WTC11 (cell line): Measurements from ENCODE around the gene TSEN2. TPM values are rescaled to one million over a fixed set of nuclear protein-coding genes. Genes with fewer than 3 reads are reported as not detected.

Experiments used
- ATAC-seq: fragments of 200-7000 bp; cut with Tn5 transposase; 2 replicates; pipeline ENCODE4 v1.10.0; 2021; ENCODE audit warnings: mild to moderate bottlenecking, moderate library complexity
- CTCF ChIA-PET: fragments of 300-600 bp; sonication (Branson Sonifier 250); formaldehyde crosslinking; loops from one replicate; lab custom pipeline; 2021; ENCODE audit warnings: antibody characterized with exemption; lab: Charles Lee
- POLR2A ChIA-PET: fragments of 350-600 bp; sonication (Branson Sonifier 250); formaldehyde crosslinking; loops from one replicate; lab custom pipeline; 2021; ENCODE audit warnings: antibody characterized with exemption; lab: Charles Lee
- DNase-seq: peaks from one replicate; pipeline ENCODE4 v3.0.0; 2021; ENCODE audit warnings: low spot score
- H3K27ac Mint-ChIP-seq: 2 replicates; pipeline ENCODE4 v1.8.0; 2021; ENCODE audit warnings: mixed read lengths
- H3K27me3 Mint-ChIP-seq: 2 replicates; pipeline ENCODE4 v1.8.0; 2021; ENCODE audit warnings: low read depth, mild to moderate bottlenecking, moderate library complexity, mixed read lengths
- H3K36me3 Mint-ChIP-seq: 2 replicates; pipeline ENCODE4 v1.8.0; 2021; ENCODE audit warnings: mixed read lengths
- H3K4me1 Mint-ChIP-seq: 2 replicates; pipeline ENCODE4 v1.8.0; 2022; ENCODE audit warnings: mixed read lengths
- H3K4me3 Mint-ChIP-seq: 2 replicates; pipeline ENCODE4 v1.8.0; 2021; ENCODE audit warnings: mild to moderate bottlenecking, moderate library complexity, mixed read lengths
- H3K9me3 Mint-ChIP-seq: 2 replicates; pipeline ENCODE4 v1.8.0; 2021; ENCODE audit warnings: mixed read lengths
- CREB1 ChIP-seq: sonication (generic); formaldehyde crosslinking; IDR thresholded peaks from 2 replicates; pipeline ENCODE4 v1.8.0; 2023; ENCODE audit warnings: mild to moderate bottlenecking, missing genetic modification reagents
- E2F5 ChIP-seq: sonication (generic); formaldehyde crosslinking; IDR thresholded peaks from 2 replicates; pipeline ENCODE4 v1.8.1; 2022; ENCODE audit warnings: mild to moderate bottlenecking, moderate library complexity, missing genetic modification reagents
- FOXJ3 ChIP-seq: sonication (generic); formaldehyde crosslinking; IDR thresholded peaks from 2 replicates; pipeline ENCODE4 v1.9.0; 2021; ENCODE audit warnings: missing genetic modification reagents, mild to moderate bottlenecking, borderline replicate concordance
- GRHL2 ChIP-seq: fragments of 250-450 bp; sonication (Bioruptor Pico); IDR thresholded peaks from 2 replicates; pipeline ENCODE4 v1.8.0; 2022; ENCODE audit warnings: mild to moderate bottlenecking, moderate library complexity; ENCODE audit not compliant: insufficient replicate concordance, severe bottlenecking
- NR1H2 ChIP-seq: sonication (generic); formaldehyde crosslinking; IDR thresholded peaks from 2 replicates; pipeline ENCODE4 v1.9.0; 2021; ENCODE audit warnings: mild to moderate bottlenecking, moderate library complexity, missing genetic modification reagents
- PRRX2 ChIP-seq: fragments of 250-450 bp; sonication (Bioruptor Pico); IDR thresholded peaks from 2 replicates; pipeline ENCODE4 v1.8.0; 2021; ENCODE audit warnings: mild to moderate bottlenecking
- TEAD4 ChIP-seq: sonication (generic); formaldehyde crosslinking; IDR thresholded peaks from 2 replicates; pipeline ENCODE4 v1.8.0; 2022; ENCODE audit warnings: mild to moderate bottlenecking, missing genetic modification reagents
- USF2 ChIP-seq: sonication (generic); formaldehyde crosslinking; IDR thresholded peaks from 2 replicates; pipeline ENCODE4 v1.8.1; 2023; ENCODE audit warnings: mild to moderate bottlenecking, missing genetic modification reagents, moderate library complexity
- ZMAT4 ChIP-seq: fragments of 250-450 bp; sonication (Bioruptor Pico); IDR thresholded peaks from 2 replicates; pipeline ENCODE4 v1.9.0; 2021; ENCODE audit warnings: mild to moderate bottlenecking
- ZNF138 ChIP-seq: sonication (generic); formaldehyde crosslinking; conservative IDR thresholded peaks from 2 replicates; pipeline ENCODE4 v1.8.1; 2022; ENCODE audit warnings: mild to moderate bottlenecking, moderate library complexity, missing genetic modification reagents
- ZNF263 ChIP-seq: sonication (generic); formaldehyde crosslinking; IDR thresholded peaks from 2 replicates; pipeline ENCODE4 v1.8.1; 2022; ENCODE audit warnings: low read depth, mild to moderate bottlenecking, moderate library complexity, missing genetic modification reagents
- ZNF396 ChIP-seq: fragments of 250-450 bp; sonication (Bioruptor Pico); IDR thresholded peaks from 2 replicates; pipeline ENCODE4 v1.8.0; 2021; ENCODE audit warnings: mild to moderate bottlenecking, moderate library complexity, borderline replicate concordance
- ZNF512 ChIP-seq: sonication (generic); formaldehyde crosslinking; IDR thresholded peaks from 2 replicates; pipeline ENCODE4 v1.8.1; 2022; ENCODE audit warnings: missing genetic modification reagents, borderline replicate concordance
- total RNA-seq: library from RNA; stranded (reverse); gene quantifications from 3 replicates; pipeline ENCODE4 v1.2.3, GENCODE V29; 2021
- TF ChIP-seq, protein P1 (sequence below): sonication (generic); formaldehyde crosslinking; IDR thresholded peaks from 2 replicates; pipeline ENCODE4 v1.8.1; 2023; ENCODE audit warnings: mild to moderate bottlenecking, missing genetic modification reagents, moderate library complexity
- TF ChIP-seq, protein P2 (sequence below): sonication (generic); formaldehyde crosslinking; IDR thresholded peaks from 2 replicates; pipeline ENCODE4 v1.8.0; 2023; ENCODE audit warnings: missing genetic modification reagents
- TF ChIP-seq, protein P3 (sequence below): sonication (generic); formaldehyde crosslinking; IDR thresholded peaks from 2 replicates; pipeline ENCODE4 v1.8.0; 2022; ENCODE audit warnings: mild to moderate bottlenecking, missing genetic modification reagents
- TF ChIP-seq, protein P4 (sequence below): sonication (generic); formaldehyde crosslinking; conservative IDR thresholded peaks from 2 replicates; pipeline ENCODE4 v1.8.1; 2023; ENCODE audit warnings: mild to moderate bottlenecking, low read depth, missing genetic modification reagents, moderate library complexity

Gene TSEN2
- total RNA-seq, 1 experiment from 2014 or later, result 21.1 TPM

DNA sequence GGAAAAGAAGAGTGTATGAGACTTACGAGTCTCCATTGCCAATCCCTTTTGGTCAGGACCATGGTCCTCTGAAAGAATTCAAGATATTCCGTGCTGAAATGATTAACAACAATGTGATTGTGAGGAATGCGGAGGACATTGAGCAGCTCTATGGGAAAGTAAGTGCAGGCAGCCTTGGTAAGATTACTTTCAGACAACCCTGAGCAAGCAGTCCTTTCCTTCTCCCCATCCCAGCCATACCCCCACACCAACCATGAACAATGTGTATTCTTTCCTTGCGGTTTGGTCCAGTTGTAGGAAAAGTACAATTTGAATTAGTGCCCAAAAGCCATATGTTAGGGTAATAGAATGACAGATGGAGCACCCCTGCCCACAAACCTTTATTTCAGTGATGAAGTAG lies 5.6 kb downstream of the TSEN2 start:
- Mint-ChIP-seq H3K27me3 (no peaks in the 10 kb centered on the region), H3K36me3 (peaks cover 34% of the 10 kb centered on the region), H3K4me3 (no peak overlapping the region), H3K27ac (no peak overlapping the region), H3K9me3 (no peaks in the 10 kb centered on the region), H3K4me1 (peaks cover 15% of the 10 kb centered on the region)
- ATAC-seq (no peak), DNase-seq (no peak)
- POLR2A ChIA-PET, result no interaction called here
- CTCF ChIA-PET, result no interaction called here
- TF ChIP-seq, protein P1, sequence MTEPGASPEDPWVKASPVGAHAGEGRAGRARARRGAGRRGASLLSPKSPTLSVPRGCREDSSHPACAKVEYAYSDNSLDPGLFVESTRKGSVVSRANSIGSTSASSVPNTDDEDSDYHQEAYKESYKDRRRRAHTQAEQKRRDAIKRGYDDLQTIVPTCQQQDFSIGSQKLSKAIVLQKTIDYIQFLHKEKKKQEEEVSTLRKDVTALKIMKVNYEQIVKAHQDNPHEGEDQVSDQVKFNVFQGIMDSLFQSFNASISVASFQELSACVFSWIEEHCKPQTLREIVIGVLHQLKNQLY (CRISPR knock-in tag), result no peak
- TF ChIP-seq GRHL2 (no peak), USF2 (CRISPR knock-in tag) (no peak), E2F5 (CRISPR knock-in tag) (no peak), TEAD4 (CRISPR knock-in tag) (no peak), PRRX2 (no peak), NR1H2 (no peak), ZNF512 (CRISPR knock-in tag) (no peak), CREB1 (no peak), ZMAT4 (CRISPR knock-in tag) (no peak), FOXJ3 (no peak), ZNF138 (no peak), ZNF396 (CRISPR knock-in tag) (no peak), ZNF263 (no peak)
- TF ChIP-seq, protein P2, sequence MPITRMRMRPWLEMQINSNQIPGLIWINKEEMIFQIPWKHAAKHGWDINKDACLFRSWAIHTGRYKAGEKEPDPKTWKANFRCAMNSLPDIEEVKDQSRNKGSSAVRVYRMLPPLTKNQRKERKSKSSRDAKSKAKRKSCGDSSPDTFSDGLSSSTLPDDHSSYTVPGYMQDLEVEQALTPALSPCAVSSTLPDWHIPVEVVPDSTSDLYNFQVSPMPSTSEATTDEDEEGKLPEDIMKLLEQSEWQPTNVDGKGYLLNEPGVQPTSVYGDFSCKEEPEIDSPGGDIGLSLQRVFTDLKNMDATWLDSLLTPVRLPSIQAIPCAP (CRISPR knock-in tag), result no peak
- TF ChIP-seq, protein P3, sequence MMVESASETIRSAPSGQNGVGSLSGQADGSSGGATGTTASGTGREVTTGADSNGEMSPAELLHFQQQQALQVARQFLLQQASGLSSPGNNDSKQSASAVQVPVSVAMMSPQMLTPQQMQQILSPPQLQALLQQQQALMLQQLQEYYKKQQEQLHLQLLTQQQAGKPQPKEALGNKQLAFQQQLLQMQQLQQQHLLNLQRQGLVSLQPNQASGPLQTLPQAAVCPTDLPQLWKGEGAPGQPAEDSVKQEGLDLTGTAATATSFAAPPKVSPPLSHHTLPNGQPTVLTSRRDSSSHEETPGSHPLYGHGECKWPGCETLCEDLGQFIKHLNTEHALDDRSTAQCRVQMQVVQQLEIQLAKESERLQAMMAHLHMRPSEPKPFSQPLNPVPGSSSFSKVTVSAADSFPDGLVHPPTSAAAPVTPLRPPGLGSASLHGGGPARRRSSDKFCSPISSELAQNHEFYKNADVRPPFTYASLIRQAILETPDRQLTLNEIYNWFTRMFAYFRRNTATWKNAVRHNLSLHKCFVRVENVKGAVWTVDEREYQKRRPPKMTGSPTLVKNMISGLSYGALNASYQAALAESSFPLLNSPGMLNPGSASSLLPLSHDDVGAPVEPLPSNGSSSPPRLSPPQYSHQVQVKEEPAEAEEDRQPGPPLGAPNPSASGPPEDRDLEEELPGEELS (CRISPR knock-in tag), result no peak
- TF ChIP-seq, protein P4, sequence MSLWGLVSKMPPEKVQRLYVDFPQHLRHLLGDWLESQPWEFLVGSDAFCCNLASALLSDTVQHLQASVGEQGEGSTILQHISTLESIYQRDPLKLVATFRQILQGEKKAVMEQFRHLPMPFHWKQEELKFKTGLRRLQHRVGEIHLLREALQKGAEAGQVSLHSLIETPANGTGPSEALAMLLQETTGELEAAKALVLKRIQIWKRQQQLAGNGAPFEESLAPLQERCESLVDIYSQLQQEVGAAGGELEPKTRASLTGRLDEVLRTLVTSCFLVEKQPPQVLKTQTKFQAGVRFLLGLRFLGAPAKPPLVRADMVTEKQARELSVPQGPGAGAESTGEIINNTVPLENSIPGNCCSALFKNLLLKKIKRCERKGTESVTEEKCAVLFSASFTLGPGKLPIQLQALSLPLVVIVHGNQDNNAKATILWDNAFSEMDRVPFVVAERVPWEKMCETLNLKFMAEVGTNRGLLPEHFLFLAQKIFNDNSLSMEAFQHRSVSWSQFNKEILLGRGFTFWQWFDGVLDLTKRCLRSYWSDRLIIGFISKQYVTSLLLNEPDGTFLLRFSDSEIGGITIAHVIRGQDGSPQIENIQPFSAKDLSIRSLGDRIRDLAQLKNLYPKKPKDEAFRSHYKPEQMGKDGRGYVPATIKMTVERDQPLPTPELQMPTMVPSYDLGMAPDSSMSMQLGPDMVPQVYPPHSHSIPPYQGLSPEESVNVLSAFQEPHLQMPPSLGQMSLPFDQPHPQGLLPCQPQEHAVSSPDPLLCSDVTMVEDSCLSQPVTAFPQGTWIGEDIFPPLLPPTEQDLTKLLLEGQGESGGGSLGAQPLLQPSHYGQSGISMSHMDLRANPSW (CRISPR knock-in tag), result no peak
